BJ (cell line): ENCODE measurements around the gene FAM25A. TPM values are rescaled to one million over a fixed set of nuclear protein-coding genes. Genes with fewer than 3 reads are reported as not detected.
"Not testable (repeated sequence)": the region's sequence is repeated elsewhere in the genome, so short reads cannot be mapped to it uniquely, and the experiment has no call there.

Experiments
- CTCF ChIA-PET: fragments of 350-600 bp; formaldehyde crosslinking; extraction: SDS; loops from one replicate; lab custom pipeline; 2021; ENCODE audit warnings: antibody characterized with exemption, inconsistent platforms; lab: Yijun Ruan, JAX
- POLR2A ChIA-PET: fragments of 300-600 bp; sonication (Branson Sonifier 250); formaldehyde crosslinking; extraction: SDS; loops from one replicate; lab custom pipeline; 2021; ENCODE audit warnings: antibody characterized with exemption; lab: Charles Lee
- DNase-seq: peaks from one replicate; pipeline ENCODE4 v3.0.0-alpha.2; 2011; ENCODE audit warnings: low read depth
- H3K27me3 ChIP-seq: 2 replicates; pipeline ENCODE4 v1.6.0; 2011; ENCODE audit warnings: low read length; ENCODE audit not compliant: control insufficient read depth, insufficient read depth
- H3K36me3 ChIP-seq: 2 replicates; pipeline ENCODE4 v1.5.1; 2011; ENCODE audit warnings: low read length; ENCODE audit not compliant: control insufficient read depth, insufficient read depth
- H3K4me3 ChIP-seq: 2 replicates; pipeline ENCODE4 v1.5.1; 2011; ENCODE audit warnings: low read depth, mild to moderate bottlenecking, control low read depth, low read length
- CTCF ChIP-seq: IDR thresholded peaks from 2 replicates; pipeline ENCODE4 v1.5.1; 2011; ENCODE audit warnings: low read depth, mild to moderate bottlenecking, control low read depth, inconsistent platforms, low read length, moderate library complexity; ENCODE audit not compliant: insufficient read depth
- polyA plus RNA-seq: library from polyadenylated mRNA; depleted of rRNA; stranded (reverse); fragments of >200 nt; gene quantifications from 2 replicates; pipeline ENCODE4 v1.2.3, GENCODE V29; 2011

FAM25A gene
- polyA plus RNA-seq, 1 experiment, result not detected

- POLR2A ChIA-PET, result no interaction called here
- no peak for TF ChIP-seq CTCF
- Histone ChIP-seq H3K4me3 (no peak overlapping the region), H3K27me3 (no peaks in the 10 kb centered on the region), H3K36me3 (no peaks in the 10 kb centered on the region)
- no peak for DNase-seq
- CTCF ChIA-PET, result interaction anchor here (0.7 kb wide), 1 partner anchor 10 kb away, joined by 3 read pairs; no protein-coding TSS in a partner anchor
These were observed 43.6 kb upstream of the FAM25A start for GRCh38 chr10:86976362-86977056.

DNA sequence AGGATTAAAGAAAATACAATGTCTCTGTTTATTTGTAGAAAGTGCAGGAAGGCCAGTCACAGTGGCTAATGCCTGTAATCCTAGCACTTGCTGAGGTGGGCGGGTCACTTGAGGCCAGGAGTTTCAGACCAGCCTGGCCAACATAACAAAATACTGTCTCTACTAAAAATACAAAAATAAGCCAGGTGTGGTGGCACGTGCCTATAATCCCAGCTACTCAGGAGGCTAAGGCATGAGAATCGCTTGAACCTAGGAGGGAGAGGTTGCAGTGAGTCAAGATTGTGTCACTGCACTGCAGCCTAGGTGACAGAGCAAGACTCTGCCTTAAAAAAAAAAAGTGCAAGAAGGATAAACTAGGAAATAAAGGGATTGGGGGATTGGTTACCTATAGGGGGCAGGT lies 41.6 kb upstream of the FAM25A start:
- DNase-seq, H3K27me3 ChIP-seq, H3K36me3 ChIP-seq, H3K4me3 ChIP-seq, POLR2A ChIA-PET: not testable (repeated sequence)
- CTCF ChIA-PET, result interaction anchor here (1.1 to 1.5 kb wide), 2 partner anchors 8 to 12 kb away, joined by 3 read pairs; no protein-coding TSS in a partner anchor

- DNase-seq, result no peak
- Histone ChIP-seq H3K4me3 (no peak overlapping the region), H3K27me3 (no peaks in the 10 kb centered on the region), H3K36me3 (no peaks in the 10 kb centered on the region)
- ChIA-PET CTCF (interaction anchor here (0.6 to 1.5 kb wide), 3 partner anchors 10 to 13 kb away, joined by 3 read pairs; no protein-coding TSS in a partner anchor), POLR2A (no interaction called here)
- no peak for TF ChIP-seq CTCF
These were observed 40.7 kb upstream of the FAM25A start for GRCh38 chr10:86979296-86979818.

- no peak for DNase-seq
- POLR2A ChIA-PET, result no interaction called here
- no peaks in the 10 kb centered on the region for H3K27me3 ChIP-seq
- no peak overlapping the region for H3K4me3 ChIP-seq
- H3K36me3 ChIP-seq, result no peaks in the 10 kb centered on the region
- CTCF ChIA-PET, result interaction anchor here (1.0 to 1.2 kb wide), 2 partner anchors 12 to 75 kb away, joined by 3 read pairs; no protein-coding TSS in a partner anchor
- TF ChIP-seq CTCF, result no peak
These were observed 40.1 kb upstream of the FAM25A start for GRCh38 chr10:86979977-86980448.

- CTCF ChIA-PET, result interaction anchor here (1.2 kb wide), 1 partner anchor 74 kb away, joined by 3 read pairs; no protein-coding TSS in a partner anchor
- H3K36me3 ChIP-seq, POLR2A ChIA-PET, DNase-seq, H3K4me3 ChIP-seq, H3K27me3 ChIP-seq: not testable (repeated sequence)
These were observed 39.1 kb upstream of the FAM25A start for GRCh38 chr10:86981020-86981419.

DNA sequence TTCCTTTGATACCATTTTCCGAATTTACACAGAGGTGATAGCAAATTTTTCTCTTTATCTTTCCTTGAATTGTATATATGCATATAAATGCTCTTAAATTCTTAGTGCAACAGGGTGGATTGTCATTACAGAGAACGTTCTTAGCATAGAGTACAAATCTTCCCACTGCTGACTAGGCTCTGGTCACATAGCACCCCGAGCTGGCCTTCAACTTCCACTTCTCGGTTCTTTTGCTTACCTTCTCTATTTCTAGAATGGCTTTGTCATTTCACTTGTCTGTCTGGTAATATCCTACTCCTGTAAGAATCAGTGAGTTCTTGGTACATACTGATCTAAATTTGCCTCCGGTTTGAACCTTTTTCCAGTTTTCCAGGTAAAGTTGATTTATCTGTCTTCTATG lies 38.4 kb upstream of the FAM25A start:
- no peak for DNase-seq
- H3K36me3 ChIP-seq, result no peaks in the 10 kb centered on the region
- TF ChIP-seq CTCF, result no peak
- H3K27me3 ChIP-seq, result no peaks in the 10 kb centered on the region
- H3K4me3 ChIP-seq, result no peak overlapping the region
- POLR2A ChIA-PET, result no interaction called here
- CTCF ChIA-PET, result no interaction called here

DNA sequence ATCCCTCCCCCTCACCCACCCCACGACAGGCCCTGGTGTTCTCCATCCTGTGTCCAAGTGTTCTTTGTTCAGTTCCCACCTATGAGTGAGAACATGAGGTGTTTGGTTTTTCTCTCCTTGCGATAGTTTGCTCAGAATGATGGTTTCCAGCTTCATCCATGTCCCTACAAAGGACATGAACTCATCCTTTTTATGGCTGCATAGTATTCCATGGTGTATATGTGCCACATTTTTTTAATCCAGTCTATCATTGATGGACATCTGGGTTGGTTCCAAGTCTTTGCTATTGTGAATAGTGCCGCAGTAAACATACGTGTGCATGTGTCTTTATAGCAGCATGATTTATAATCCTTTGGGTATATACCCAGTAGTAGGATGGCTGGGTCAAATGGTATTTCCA lies 35.6 kb upstream of the FAM25A start:
- not testable (repeated sequence) for DNase-seq

More for the DNA sequence above, 35.6 kb upstream of the FAM25A start:
- POLR2A ChIA-PET, H3K27me3 ChIP-seq, H3K36me3 ChIP-seq, H3K4me3 ChIP-seq: not testable (repeated sequence)
- CTCF ChIA-PET, result interaction anchor here (0.9 kb wide), 1 partner anchor 12 kb away, joined by 3 read pairs; no protein-coding TSS in a partner anchor
